Measurements from ENCODE around the gene GRAMD2A. TPM values are rescaled to one million over a fixed set of nuclear protein-coding genes. Genes with fewer than 3 reads are reported as not detected.

The GRAMD2A gene
- total and polyA plus RNA-seq, 2 donors (not counting 3 experiments of a cell fraction or from before 2014, with no cell fraction given) = 0.08 to 0.29 TPM

DNA sequence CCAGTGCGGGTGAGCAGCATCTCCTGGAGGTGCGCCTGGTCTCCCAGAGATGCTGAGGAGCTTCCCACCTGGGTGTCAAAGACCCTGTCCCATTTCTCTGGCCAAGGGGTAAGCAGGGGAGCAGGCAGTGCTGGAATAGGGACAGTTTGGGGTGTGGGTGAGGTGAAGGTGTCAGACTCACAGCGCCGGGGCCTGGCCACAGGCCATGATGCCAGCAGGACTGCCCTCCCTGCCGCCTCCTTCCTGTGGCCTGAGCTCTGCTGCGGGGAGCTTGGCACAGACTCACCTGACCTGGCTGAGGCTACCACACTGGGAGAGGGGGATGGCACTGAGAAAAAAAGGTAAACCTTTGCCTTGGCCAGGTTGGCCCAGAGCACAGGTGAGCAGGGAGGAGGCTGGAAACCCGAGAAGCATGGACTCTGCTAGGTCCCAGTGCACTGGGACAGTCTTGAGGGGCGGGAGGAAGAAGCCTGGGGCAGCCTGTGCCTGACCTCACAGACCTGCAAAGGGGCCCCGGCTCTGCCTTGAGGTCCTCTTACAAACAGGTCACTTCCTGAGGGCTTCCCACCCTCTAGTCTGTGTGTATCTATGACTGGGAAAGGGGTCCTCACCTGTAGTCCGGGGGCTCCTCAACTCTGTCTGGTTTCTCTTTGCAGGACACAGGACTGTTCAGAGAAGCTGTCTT is 28.2 kb downstream of the GRAMD2A start:
- no peak overlapping the region for H3K4me3 ChIP-seq (replicated peaks in 1 of 3; ENCODE audit: insufficient read depth in 1 of 3, low read depth in 1 of 3, low read length in 3 of 3)
- no peak overlapping the region for H2AFZ ChIP-seq (ENCODE audit: low read depth, low read length)
- H3K36me3 ChIP-seq (ENCODE audit: control insufficient read depth in 2 of 2, extremely low read depth in 1 of 2, insufficient read depth in 2 of 2, low read length in 2 of 2) = no peaks in the 10 kb centered on the region
- dilution Hi-C loops (cut with MboI; ENCODE audit: extremely low pct_ligation_motif_present, low sequenced_read_pairs) = no loop called here
- H3K9ac ChIP-seq (replicated peaks; ENCODE audit: extremely low read depth, insufficient read depth, low read length) = no peak overlapping the region
- H3K9me3 ChIP-seq (replicated peaks; ENCODE audit: control insufficient read depth, insufficient read depth, low read length) = no peaks in the 10 kb centered on the region
- FAIRE-seq (no peak), DNase-seq (ENCODE audit: low read depth, low spot score) (no peak)
- peaks cover 0 to 7% of the 10 kb centered on the region in 2 experiments for H3K27me3 ChIP-seq (ENCODE audit: control insufficient read depth in 2 of 2, insufficient read depth in 2 of 2, low read length in 2 of 2)
- POLR2A ChIA-PET = interaction anchor here (0.6 kb wide), 1 partner anchor 16 kb away, joined by 14 read pairs; no protein-coding TSS in a partner anchor
- no TSS peak for BruUV-seq (replicated peaks)
- H3K27ac ChIP-seq (ENCODE audit: insufficient read depth, low read depth, low read length) = no peak overlapping the region
- intact Hi-C loops (cut with micrococcal nuclease) = no loop called here
- no peak overlapping the region for H3K4me2 ChIP-seq (ENCODE audit: insufficient read depth, low read length)
- H3K79me2 ChIP-seq (ENCODE audit: control insufficient read depth, insufficient read depth, low read length) = no peaks in the 10 kb centered on the region
- no peaks in the 10 kb centered on the region for H4K20me1 ChIP-seq (replicated peaks; ENCODE audit: control insufficient read depth, extremely low read depth, insufficient read depth, low read length)
- no peaks in the 10 kb centered on the region for H3K4me1 ChIP-seq (ENCODE audit: control insufficient read depth, extremely low read depth, insufficient read depth, low read length)
- H3K9me1 ChIP-seq (replicated peaks; ENCODE audit: control insufficient read depth, extremely low read depth, insufficient read depth, low read length) = no peaks in the 10 kb centered on the region
- CTCF ChIA-PET = interaction anchor here (1.6 kb wide), 1 partner anchor 13 kb away, joined by 5 read pairs; no protein-coding TSS in a partner anchor
- no peak for TF ChIP-seq EZH2 (IDR thresholded peaks at IDR 0.05; ENCODE audit: borderline replicate concordance, low read depth, low read length, severe bottlenecking)
- TF ChIP-seq FOS (IDR thresholded peaks at IDR 0.05; ENCODE audit: borderline replicate concordance, insufficient read depth, low read length) = no peak
- no peak for TF ChIP-seq JUN (IDR thresholded peaks at IDR 0.05; ENCODE audit: borderline replicate concordance, insufficient read depth, insufficient read length, low read depth)
- TF ChIP-seq GATA2 (IDR thresholded peaks at IDR 0.05; ENCODE audit: insufficient read depth, insufficient read length, low read depth, low read length) = no peak
- TF ChIP-seq POLR2A (IDR thresholded peaks at IDR 0.05; ENCODE audit: low read depth, low read length) = no peak
- TF ChIP-seq, protein P1, sequence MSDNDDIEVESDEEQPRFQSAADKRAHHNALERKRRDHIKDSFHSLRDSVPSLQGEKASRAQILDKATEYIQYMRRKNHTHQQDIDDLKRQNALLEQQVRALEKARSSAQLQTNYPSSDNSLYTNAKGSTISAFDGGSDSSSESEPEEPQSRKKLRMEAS (IDR thresholded peaks at IDR 0.05; ENCODE audit: insufficient read depth, insufficient read length) = no peak
- TF ChIP-seq, protein P2, sequence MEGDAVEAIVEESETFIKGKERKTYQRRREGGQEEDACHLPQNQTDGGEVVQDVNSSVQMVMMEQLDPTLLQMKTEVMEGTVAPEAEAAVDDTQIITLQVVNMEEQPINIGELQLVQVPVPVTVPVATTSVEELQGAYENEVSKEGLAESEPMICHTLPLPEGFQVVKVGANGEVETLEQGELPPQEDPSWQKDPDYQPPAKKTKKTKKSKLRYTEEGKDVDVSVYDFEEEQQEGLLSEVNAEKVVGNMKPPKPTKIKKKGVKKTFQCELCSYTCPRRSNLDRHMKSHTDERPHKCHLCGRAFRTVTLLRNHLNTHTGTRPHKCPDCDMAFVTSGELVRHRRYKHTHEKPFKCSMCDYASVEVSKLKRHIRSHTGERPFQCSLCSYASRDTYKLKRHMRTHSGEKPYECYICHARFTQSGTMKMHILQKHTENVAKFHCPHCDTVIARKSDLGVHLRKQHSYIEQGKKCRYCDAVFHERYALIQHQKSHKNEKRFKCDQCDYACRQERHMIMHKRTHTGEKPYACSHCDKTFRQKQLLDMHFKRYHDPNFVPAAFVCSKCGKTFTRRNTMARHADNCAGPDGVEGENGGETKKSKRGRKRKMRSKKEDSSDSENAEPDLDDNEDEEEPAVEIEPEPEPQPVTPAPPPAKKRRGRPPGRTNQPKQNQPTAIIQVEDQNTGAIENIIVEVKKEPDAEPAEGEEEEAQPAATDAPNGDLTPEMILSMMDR (IDR thresholded peaks at IDR 0.05; ENCODE audit: extremely low read depth in 1 of 2, insufficient read depth in 1 of 2, low read depth in 1 of 2, low read length in 2 of 2) = no peak
- TF ChIP-seq MYC (IDR thresholded peaks at IDR 0.05; ENCODE audit: low read depth, low read length) = no peak
- no peak for TF ChIP-seq POLR2AphosphoS5 (IDR thresholded peaks at IDR 0.05; ENCODE audit: insufficient read depth, low read depth, low read length)

Data from endothelial cell of umbilical vein (primary cell).